GM12892 (cell line): ENCODE data around the gene RBMXL3.
"Not testable (repeated sequence)": the region's sequence is repeated elsewhere in the genome, so short reads cannot be mapped to it uniquely, and the experiment has no call there.

Source experiments
- DNase-seq: peaks from one replicate; pipeline ENCODE4 v3.0.0; 2011; ENCODE audit not compliant: insufficient read length
- FAIRE-seq: peaks from 2 replicates; lab custom pipeline; 2011; peaks lifted over from hg19 to GRCh38; lab: Jason Lieb, UNC
- POLR2A ChIP-seq: IDR thresholded peaks from 2 replicates; pipeline ENCODE4 v1.6.1; 2011; ENCODE audit warnings: low read depth, low read length, control low read depth
- POLR2AphosphoS5 ChIP-seq: IDR thresholded peaks from 2 replicates; pipeline ENCODE4 v1.6.1; 2011; ENCODE audit warnings: low read depth, low read length, control low read depth
- TAF1 ChIP-seq: IDR thresholded peaks from 2 replicates; pipeline ENCODE4 v1.6.1; 2011; ENCODE audit warnings: low read depth, mild to moderate bottlenecking, control low read depth, low read length, borderline replicate concordance

Gene RBMXL3

GRCh38 chrX:115192244-115192700 is 3.1 kb downstream of the RBMXL3 start:
- no peak for TF ChIP-seq POLR2A
- no peak for TF ChIP-seq POLR2AphosphoS5
- no peak for TF ChIP-seq TAF1
- FAIRE-seq = no peak
- DNase-seq = no peak

GRCh38 chrX:115204040-115204439 is 14.8 kb downstream of the RBMXL3 start:
- FAIRE-seq (no peak), DNase-seq (no peak)
- TF ChIP-seq POLR2AphosphoS5 = no peak
- TF ChIP-seq TAF1 = no peak
- TF ChIP-seq POLR2A = no peak

- not testable (repeated sequence) for FAIRE-seq, DNase-seq
Measured at GRCh38 chrX:115209547-115209946, 20.3 kb downstream of the RBMXL3 start.

- FAIRE-seq = no peak
- TF ChIP-seq POLR2A (no peak), TAF1 (no peak), POLR2AphosphoS5 (no peak)
- no peak for DNase-seq
Measured at GRCh38 chrX:115214151-115214550, 24.9 kb downstream of the RBMXL3 start.

GRCh38 chrX:115214605-115215004 is 25.4 kb downstream of the RBMXL3 start:
- TF ChIP-seq POLR2A (no peak), POLR2AphosphoS5 (no peak), TAF1 (no peak)
- FAIRE-seq = no peak
- no peak for DNase-seq

GRCh38 chrX:115217346-115217745 is 28.1 kb downstream of the RBMXL3 start:
- FAIRE-seq = not testable (repeated sequence)

GRCh38 chrX:115226929-115227328 is 37.7 kb downstream of the RBMXL3 start:
- no peak for TF ChIP-seq TAF1
- FAIRE-seq (no peak), DNase-seq (no peak)

More at GRCh38 chrX:115217346-115217745, 28.1 kb downstream of the RBMXL3 start:
- DNase-seq = not testable (repeated sequence)

GRCh38 chrX:115229337-115230003 is 40.3 kb downstream of the RBMXL3 start:
- no peak for DNase-seq
- FAIRE-seq = no peak
- no peak for TF ChIP-seq POLR2A
- no peak for TF ChIP-seq POLR2AphosphoS5
- TF ChIP-seq TAF1 = no peak

GRCh38 chrX:115232933-115233496 is 43.8 kb downstream of the RBMXL3 start:
- DNase-seq = no peak
- no peak for FAIRE-seq
- no peak for TF ChIP-seq POLR2A
- TF ChIP-seq POLR2AphosphoS5 = no peak
- TF ChIP-seq TAF1 = no peak

GRCh38 chrX:115233497-115234455 is 44.6 kb downstream of the RBMXL3 start, which contains the start of gene LRCH2:
Gene LRCH2, minus strand, starts transcription at chrX:115234096. Its CDS starts 55 bp downstream, at chrX:115234041.
- no peak for TF ChIP-seq TAF1
- DNase-seq = no peak
- FAIRE-seq = no peak

GRCh38 chrX:115234461-115234860 is 45.3 kb downstream of the RBMXL3 start:
- FAIRE-seq (no peak), DNase-seq (no peak)
- TF ChIP-seq TAF1 (no peak), POLR2A (no peak), POLR2AphosphoS5 (no peak)

GRCh38 chrX:115236560-115236959 is 47.4 kb downstream of the RBMXL3 start:
- DNase-seq = no peak
- TF ChIP-seq TAF1 = no peak
- no peak for TF ChIP-seq POLR2AphosphoS5
- TF ChIP-seq POLR2A = no peak
- no peak for FAIRE-seq
